Body of pancreas (tissue), 4 donors: ENCODE measurements around the gene NKX1-2.
A peak's percentile ranks its signal among the peaks of the same experiment; 100 is the strongest.

Experiments used
- CTCF ChIP-seq, 7 experiments: fragments of 450-650 bp in 4 of 7; fragments of 200-600 bp in 3 of 7; sonication (generic) in 3 of 7; IDR thresholded peaks; one replicate each; pipeline ENCODE4 v1.5.1; 2016 to 2019; ENCODE audit warnings: antibody characterized with exemption in 7 of 7
- POLR2A ChIP-seq, 3 donors: fragments of 450-650 bp; IDR thresholded peaks; one replicate each; pipeline ENCODE4 v1.6.1; 2016; ENCODE audit warnings: antibody characterized with exemption in 3 of 3, mild to moderate bottlenecking in 2 of 3

GRCh38 chr10:124461642-124462347 lies 12.0 kb upstream of the NKX1-2 start, which contains the start of gene LHPP:
- TF ChIP-seq CTCF (IDR thresholded peaks at IDR 0.05) (peak; percentile 18 to 67 (median 50)), POLR2A (IDR thresholded peaks at IDR 0.05) (peak in 2 of 3 donors; percentile 43 to 45)
